Measurements from ENCODE around the gene P2RY2. TPM values are rescaled to one million over a fixed set of nuclear protein-coding genes. Genes with fewer than 3 reads are reported as not detected.
"Not testable (repeated sequence)": the region's sequence is repeated elsewhere in the genome, so short reads cannot be mapped to it uniquely, and the experiment has no call there.

Gene P2RY2
- total RNA-seq, 3 donors from 2014 or later = not detected

- Mint-ChIP-seq H3K4me1 (ENCODE audit: low read depth) (no peaks in the 10 kb centered on the region), H3K27me3 (ENCODE audit: low read depth) (peaks cover 23% of the 10 kb centered on the region), H3K9me3 (no peaks in the 10 kb centered on the region), H3K4me3 (no peak overlapping the region), H3K36me3 (ENCODE audit: insufficient read depth) (no peaks in the 10 kb centered on the region)
- no peak for DNase-seq
- ATAC-seq = no peak
Measured at GRCh38 chr11:73265853-73266645, 48.0 kb downstream of the P2RY2 start.

GRCh38 chr11:73266646-73267020, 48.6 kb downstream of the P2RY2 start:
- Mint-ChIP-seq H3K9me3 (no peaks in the 10 kb centered on the region), H3K27me3 (ENCODE audit: low read depth) (peaks cover 23% of the 10 kb centered on the region), H3K36me3 (ENCODE audit: insufficient read depth) (no peaks in the 10 kb centered on the region), H3K4me3 (no peak overlapping the region), H3K4me1 (ENCODE audit: low read depth) (no peaks in the 10 kb centered on the region)
- ATAC-seq (no peak), DNase-seq (no peak)

GRCh38 chr11:73267122-73267846, 49.2 kb downstream of the P2RY2 start:
- DNase-seq = no peak
- Mint-ChIP-seq H3K27me3 (ENCODE audit: low read depth) (peaks cover 19% of the 10 kb centered on the region), H3K36me3 (ENCODE audit: insufficient read depth) (no peaks in the 10 kb centered on the region), H3K4me1 (ENCODE audit: low read depth) (no peaks in the 10 kb centered on the region), H3K9me3 (no peaks in the 10 kb centered on the region), H3K4me3 (no peak overlapping the region)
- no peak for ATAC-seq

- ATAC-seq = no peak
- no peaks in the 10 kb centered on the region for H3K36me3 Mint-ChIP-seq (ENCODE audit: insufficient read depth)
- DNase-seq = no peak
- peaks cover 18% of the 10 kb centered on the region for H3K27me3 Mint-ChIP-seq (ENCODE audit: low read depth)
- no peaks in the 10 kb centered on the region for H3K9me3 Mint-ChIP-seq
- no peaks in the 10 kb centered on the region for H3K4me1 Mint-ChIP-seq (ENCODE audit: low read depth)
- no peak overlapping the region for H3K4me3 Mint-ChIP-seq
Measured at GRCh38 chr11:73267906-73268540, 49.9 kb downstream of the P2RY2 start.

GRCh38 chr11:73268671-73269271, 50.7 kb downstream of the P2RY2 start:
- Mint-ChIP-seq H3K36me3 (ENCODE audit: insufficient read depth) (no peaks in the 10 kb centered on the region), H3K4me3 (no peak overlapping the region), H3K9me3 (no peaks in the 10 kb centered on the region), H3K4me1 (ENCODE audit: low read depth) (no peaks in the 10 kb centered on the region), H3K27me3 (ENCODE audit: low read depth) (peaks cover 14% of the 10 kb centered on the region)
- ATAC-seq (no peak), DNase-seq (no peak)

GRCh38 chr11:73269459-73270015, 51.5 kb downstream of the P2RY2 start:
- Mint-ChIP-seq H3K27me3 (ENCODE audit: low read depth) (peaks cover 8% of the 10 kb centered on the region), H3K9me3 (no peaks in the 10 kb centered on the region), H3K36me3 (ENCODE audit: insufficient read depth) (no peaks in the 10 kb centered on the region), H3K4me1 (ENCODE audit: low read depth) (no peaks in the 10 kb centered on the region), H3K4me3 (no peak overlapping the region)
- no peak for DNase-seq
- no peak for ATAC-seq

- no peak for ATAC-seq
- no peaks in the 10 kb centered on the region for H3K9me3 Mint-ChIP-seq
- no peak overlapping the region for H3K4me3 Mint-ChIP-seq
- no peaks in the 10 kb centered on the region for H3K4me1 Mint-ChIP-seq (ENCODE audit: low read depth)
- peaks cover 1% of the 10 kb centered on the region for H3K27me3 Mint-ChIP-seq (ENCODE audit: low read depth)
- no peaks in the 10 kb centered on the region for H3K36me3 Mint-ChIP-seq (ENCODE audit: insufficient read depth)
- DNase-seq = no peak
Measured at GRCh38 chr11:73270016-73270854, 52.2 kb downstream of the P2RY2 start.

GRCh38 chr11:73270855-73271477, 52.9 kb downstream of the P2RY2 start:
- Mint-ChIP-seq H3K9me3 (no peaks in the 10 kb centered on the region), H3K4me1 (ENCODE audit: low read depth) (no peaks in the 10 kb centered on the region), H3K36me3 (ENCODE audit: insufficient read depth) (no peaks in the 10 kb centered on the region), H3K27me3 (ENCODE audit: low read depth) (no peaks in the 10 kb centered on the region), H3K4me3 (no peak overlapping the region)
- DNase-seq = no peak
- ATAC-seq = no peak

GRCh38 chr11:73271478-73271865, 53.4 kb downstream of the P2RY2 start:
- ATAC-seq; DNase-seq; H3K27me3 Mint-ChIP-seq (ENCODE audit: low read depth); H3K4me1 Mint-ChIP-seq (ENCODE audit: low read depth); H3K4me3 Mint-ChIP-seq; H3K36me3 Mint-ChIP-seq (ENCODE audit: insufficient read depth); H3K9me3 Mint-ChIP-seq: not testable (repeated sequence)

- ATAC-seq (no peak), DNase-seq (no peak)
- Mint-ChIP-seq H3K9me3 (no peaks in the 10 kb centered on the region), H3K36me3 (ENCODE audit: insufficient read depth) (no peaks in the 10 kb centered on the region), H3K4me3 (no peak within 1 kb of the TSS), H3K27me3 (ENCODE audit: low read depth) (peaks cover 4% of the 10 kb centered on the region), H3K4me1 (ENCODE audit: low read depth) (no peaks in the 10 kb centered on the region)
Measured at GRCh38 chr11:73271936-73272679, 54.0 kb downstream of the P2RY2 start, which contains the start of gene P2RY6. Gene P2RY6 (plus strand): TSS chr11:73272338. CDS start chr11:73296519, 24,181 bp downstream.

- ATAC-seq (no peak), DNase-seq (no peak)
- Mint-ChIP-seq H3K4me3 (no peak overlapping the region), H3K4me1 (ENCODE audit: low read depth) (no peaks in the 10 kb centered on the region), H3K36me3 (ENCODE audit: insufficient read depth) (no peaks in the 10 kb centered on the region), H3K9me3 (no peaks in the 10 kb centered on the region), H3K27me3 (ENCODE audit: low read depth) (peaks cover 4% of the 10 kb centered on the region)
Measured at GRCh38 chr11:73272680-73273038, 54.6 kb downstream of the P2RY2 start.

GRCh38 chr11:73273222-73273895, 55.3 kb downstream of the P2RY2 start:
- no peak overlapping the region for H3K4me3 Mint-ChIP-seq
- H3K36me3 Mint-ChIP-seq (ENCODE audit: insufficient read depth) = no peaks in the 10 kb centered on the region
- no peaks in the 10 kb centered on the region for H3K4me1 Mint-ChIP-seq (ENCODE audit: low read depth)
- ATAC-seq (no peak), DNase-seq (no peak)
- peaks cover 4% of the 10 kb centered on the region for H3K27me3 Mint-ChIP-seq (ENCODE audit: low read depth)
- no peaks in the 10 kb centered on the region for H3K9me3 Mint-ChIP-seq

All from activated T-cell treated with anti-CD3 and anti-CD28 coated beads, Interleukin-2, amount 50 U/mL, for 4 hours (primary cell).